PFSK-1 (cell line): ENCODE data around the gene MAST3.

Source experiments
- POLR2AphosphoS5 ChIP-seq: IDR thresholded peaks from 2 replicates; pipeline ENCODE4 v1.6.1; 2012; ENCODE audit warnings: low read depth, mild to moderate bottlenecking, control low read depth, low read length, moderate library complexity
- SIN3A ChIP-seq: IDR thresholded peaks from 2 replicates; pipeline ENCODE4 v1.6.1; 2012; ENCODE audit warnings: mild to moderate bottlenecking, low read length, moderate library complexity, borderline replicate concordance; ENCODE audit not compliant: insufficient read depth
- TAF1 ChIP-seq: IDR thresholded peaks from 2 replicates; pipeline ENCODE4 v1.6.1; 2012; ENCODE audit warnings: low read length, control low read depth, borderline replicate concordance; ENCODE audit not compliant: insufficient read depth
- TF ChIP-seq, protein P1 (sequence below), 2 experiments: IDR thresholded peaks; 2 replicates each; pipeline versions ENCODE4 v1.6.1 to v1.8.0; 2011 to 2012; ENCODE audit warnings: low read depth in 2 of 2, low read length in 2 of 2, control low read depth in 1 of 2, inconsistent platforms in 1 of 2, mild to moderate bottlenecking in 1 of 2, moderate library complexity in 1 of 2; ENCODE audit not compliant: insufficient read depth in 1 of 2

GRCh38 chr19:18159810-18160209 is 62.2 kb downstream of the MAST3 start:
- TF ChIP-seq POLR2AphosphoS5 (no peak), SIN3A (no peak), TAF1 (no peak)
- TF ChIP-seq, protein P1, sequence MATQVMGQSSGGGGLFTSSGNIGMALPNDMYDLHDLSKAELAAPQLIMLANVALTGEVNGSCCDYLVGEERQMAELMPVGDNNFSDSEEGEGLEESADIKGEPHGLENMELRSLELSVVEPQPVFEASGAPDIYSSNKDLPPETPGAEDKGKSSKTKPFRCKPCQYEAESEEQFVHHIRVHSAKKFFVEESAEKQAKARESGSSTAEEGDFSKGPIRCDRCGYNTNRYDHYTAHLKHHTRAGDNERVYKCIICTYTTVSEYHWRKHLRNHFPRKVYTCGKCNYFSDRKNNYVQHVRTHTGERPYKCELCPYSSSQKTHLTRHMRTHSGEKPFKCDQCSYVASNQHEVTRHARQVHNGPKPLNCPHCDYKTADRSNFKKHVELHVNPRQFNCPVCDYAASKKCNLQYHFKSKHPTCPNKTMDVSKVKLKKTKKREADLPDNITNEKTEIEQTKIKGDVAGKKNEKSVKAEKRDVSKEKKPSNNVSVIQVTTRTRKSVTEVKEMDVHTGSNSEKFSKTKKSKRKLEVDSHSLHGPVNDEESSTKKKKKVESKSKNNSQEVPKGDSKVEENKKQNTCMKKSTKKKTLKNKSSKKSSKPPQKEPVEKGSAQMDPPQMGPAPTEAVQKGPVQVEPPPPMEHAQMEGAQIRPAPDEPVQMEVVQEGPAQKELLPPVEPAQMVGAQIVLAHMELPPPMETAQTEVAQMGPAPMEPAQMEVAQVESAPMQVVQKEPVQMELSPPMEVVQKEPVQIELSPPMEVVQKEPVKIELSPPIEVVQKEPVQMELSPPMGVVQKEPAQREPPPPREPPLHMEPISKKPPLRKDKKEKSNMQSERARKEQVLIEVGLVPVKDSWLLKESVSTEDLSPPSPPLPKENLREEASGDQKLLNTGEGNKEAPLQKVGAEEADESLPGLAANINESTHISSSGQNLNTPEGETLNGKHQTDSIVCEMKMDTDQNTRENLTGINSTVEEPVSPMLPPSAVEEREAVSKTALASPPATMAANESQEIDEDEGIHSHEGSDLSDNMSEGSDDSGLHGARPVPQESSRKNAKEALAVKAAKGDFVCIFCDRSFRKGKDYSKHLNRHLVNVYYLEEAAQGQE (IDR thresholded peaks at IDR 0.05; ENCODE audit: insufficient read depth in 1 of 2, low read depth in 2 of 2, low read length in 2 of 2), result no peak
